Transverse colon (tissue), 4 donors: Measurements from ENCODE around the gene DDX3X.

Experiments used
- POLR2A ChIP-seq: fragments of 450-650 bp; IDR thresholded peaks from one replicate; pipeline ENCODE4 v1.6.1; 2016; ENCODE audit warnings: antibody characterized with exemption, mild to moderate bottlenecking, moderate library complexity
- POLR2AphosphoS5 ChIP-seq, 3 donors: sonication (generic); formaldehyde crosslinking; IDR thresholded peaks; one replicate each; pipeline ENCODE4 v1.6.1; 2016; ENCODE audit warnings: antibody characterized with exemption in 3 of 3
- TF ChIP-seq, protein P1 (sequence below), 5 experiments: fragments of 200-600 bp in 3 of 5; fragments of 450-650 bp in 2 of 5; sonication (generic) in 3 of 5; IDR thresholded peaks; 1 replicate in 2 of 5; 2 replicates in 3 of 5; pipeline ENCODE4 v1.5.1; 2016 to 2017; ENCODE audit warnings: antibody characterized with exemption in 5 of 5, inconsistent platforms in 3 of 5, mild to moderate bottlenecking in 2 of 5, moderate library complexity in 1 of 5

DNA sequence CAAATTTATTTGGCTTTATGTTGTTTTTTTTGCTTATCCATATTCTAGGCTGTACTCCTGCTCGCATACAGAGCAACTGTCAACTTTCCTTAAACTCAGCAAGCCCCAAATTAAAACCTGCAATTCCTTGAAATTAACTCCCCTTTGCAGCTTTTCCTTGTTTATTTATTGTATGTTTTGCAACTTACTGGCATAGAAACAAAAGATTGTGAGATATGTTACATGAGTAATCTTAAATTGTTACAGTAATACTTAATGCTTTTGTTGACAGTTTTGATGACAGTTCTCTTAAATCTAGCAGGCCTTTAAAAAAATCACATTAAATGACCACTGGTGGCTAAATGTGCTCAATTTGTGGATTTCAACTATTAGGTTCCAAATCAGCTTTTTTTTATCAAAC is 4.5 kb downstream of the DDX3X start:
- TF ChIP-seq, protein P1, sequence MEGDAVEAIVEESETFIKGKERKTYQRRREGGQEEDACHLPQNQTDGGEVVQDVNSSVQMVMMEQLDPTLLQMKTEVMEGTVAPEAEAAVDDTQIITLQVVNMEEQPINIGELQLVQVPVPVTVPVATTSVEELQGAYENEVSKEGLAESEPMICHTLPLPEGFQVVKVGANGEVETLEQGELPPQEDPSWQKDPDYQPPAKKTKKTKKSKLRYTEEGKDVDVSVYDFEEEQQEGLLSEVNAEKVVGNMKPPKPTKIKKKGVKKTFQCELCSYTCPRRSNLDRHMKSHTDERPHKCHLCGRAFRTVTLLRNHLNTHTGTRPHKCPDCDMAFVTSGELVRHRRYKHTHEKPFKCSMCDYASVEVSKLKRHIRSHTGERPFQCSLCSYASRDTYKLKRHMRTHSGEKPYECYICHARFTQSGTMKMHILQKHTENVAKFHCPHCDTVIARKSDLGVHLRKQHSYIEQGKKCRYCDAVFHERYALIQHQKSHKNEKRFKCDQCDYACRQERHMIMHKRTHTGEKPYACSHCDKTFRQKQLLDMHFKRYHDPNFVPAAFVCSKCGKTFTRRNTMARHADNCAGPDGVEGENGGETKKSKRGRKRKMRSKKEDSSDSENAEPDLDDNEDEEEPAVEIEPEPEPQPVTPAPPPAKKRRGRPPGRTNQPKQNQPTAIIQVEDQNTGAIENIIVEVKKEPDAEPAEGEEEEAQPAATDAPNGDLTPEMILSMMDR (IDR thresholded peaks at IDR 0.05): no peak
- no peak for TF ChIP-seq POLR2AphosphoS5 (IDR thresholded peaks at IDR 0.05)
- no peak for TF ChIP-seq POLR2A
